HepG2 (cell line): ENCODE measurements around the gene EMP2. TPM values are rescaled to one million over a fixed set of nuclear protein-coding genes. Genes with fewer than 3 reads are reported as not detected.

Source experiments
- CC2D1A ChIP-seq: sonication (generic); formaldehyde crosslinking; IDR thresholded peaks from 2 replicates; pipeline ENCODE4 v1.8.1; 2023; ENCODE audit warnings: mild to moderate bottlenecking, missing genetic modification reagents
- ELK4 ChIP-seq: sonication (generic); formaldehyde crosslinking; IDR thresholded peaks from 2 replicates; pipeline ENCODE4 v1.9.0; 2021; ENCODE audit warnings: missing genetic modification reagents, borderline replicate concordance
- KDM2A ChIP-seq: sonication (generic); formaldehyde crosslinking; IDR thresholded peaks from 2 replicates; pipeline ENCODE4 v1.4.0; 2020; ENCODE audit warnings: low read depth, missing genetic modification reagents, borderline replicate concordance
- KDM4B ChIP-seq: sonication (generic); formaldehyde crosslinking; IDR thresholded peaks from 2 replicates; pipeline ENCODE4 v1.4.0; 2020; ENCODE audit warnings: missing genetic modification reagents
- MIER3 ChIP-seq: IDR thresholded peaks from 2 replicates; pipeline ENCODE4 v1.6.1; 2016; ENCODE audit warnings: missing compliant biosample characterization, borderline replicate concordance
- NFRKB ChIP-seq: fragments of 450-650 bp; IDR thresholded peaks from 2 replicates; pipeline ENCODE4 v1.6.1; 2017
- NR2F6 ChIP-seq, 2 experiments: IDR thresholded peaks; 2 replicates each; pipeline ENCODE4 v1.6.1; 2016; ENCODE audit warnings: antibody characterized with exemption in 1 of 2, mild to moderate bottlenecking in 1 of 2
- ZNF143 ChIP-seq: sonication (generic); formaldehyde crosslinking; IDR thresholded peaks from 2 replicates; pipeline ENCODE4 v1.4.0; 2020; ENCODE audit warnings: missing genetic modification reagents
- ZNF224 ChIP-seq: sonication (generic); formaldehyde crosslinking; IDR thresholded peaks from 2 replicates; pipeline ENCODE4 v1.5.0; 2020; ENCODE audit warnings: mild to moderate bottlenecking, missing genetic modification reagents
- ZNF292 ChIP-seq: sonication (generic); formaldehyde crosslinking; IDR thresholded peaks from 2 replicates; pipeline ENCODE4 v1.8.1; 2022; ENCODE audit warnings: mild to moderate bottlenecking, low read depth, missing genetic modification reagents, borderline replicate concordance
- ZNF33B ChIP-seq: sonication (generic); formaldehyde crosslinking; IDR thresholded peaks from 2 replicates; pipeline ENCODE4 v1.5.1; 2020; ENCODE audit warnings: mild to moderate bottlenecking, missing genetic modification reagents
- ZNF350 ChIP-seq: sonication (generic); formaldehyde crosslinking; IDR thresholded peaks from 2 replicates; pipeline ENCODE4 v1.4.0; 2020; ENCODE audit warnings: mild to moderate bottlenecking, low read depth, missing genetic modification reagents, borderline replicate concordance
- ZNF501 ChIP-seq: sonication (generic); formaldehyde crosslinking; IDR thresholded peaks from 2 replicates; pipeline ENCODE4 v1.5.1; 2020; ENCODE audit warnings: mild to moderate bottlenecking, moderate library complexity, missing genetic modification reagents
- ZNF597 ChIP-seq: sonication (generic); formaldehyde crosslinking; IDR thresholded peaks from 2 replicates; pipeline ENCODE4 v1.5.0; 2020; ENCODE audit warnings: missing genetic modification reagents
- ZNF878 ChIP-seq: sonication (generic); formaldehyde crosslinking; IDR thresholded peaks from 2 replicates; pipeline ENCODE4 v1.8.1; 2023; ENCODE audit warnings: mild to moderate bottlenecking, missing genetic modification reagents, moderate library complexity
- ZSCAN12 ChIP-seq: sonication (generic); formaldehyde crosslinking; IDR thresholded peaks from 2 replicates; pipeline ENCODE4 v1.9.0; 2021; ENCODE audit warnings: mild to moderate bottlenecking, missing genetic modification reagents
- polyA plus RNA-seq, 8 experiments: library from polyadenylated mRNA; depleted of rRNA in 3 of 8; stranded (reverse) in 7 of 8; unstranded in 1 of 8; fragments of >200 nt; fragmentation: Illumina TruSeq in 4 of 8; extraction: Trizol in 4 of 8; gene quantifications; 2 replicates each; pipeline versions ENCODE4 v1.2.1 to v1.2.3, GENCODE V29; 2011 to 2016; ENCODE audit warnings: low read depth in 4 of 8, missing spikeins in 1 of 8, mixed read lengths in 1 of 8; ENCODE audit not compliant: insufficient read depth in 1 of 8
- total RNA-seq, 5 experiments: library from RNA; depleted of rRNA; stranded (reverse); fragments of >200 nt; fragmentation: Illumina TruSeq; extraction: Trizol; gene quantifications; 2 replicates each; pipeline ENCODE4 v1.2.3, GENCODE V29; 2016; ENCODE audit warnings: low read depth in 1 of 5
- TF ChIP-seq, protein P1 (sequence below): conservative IDR thresholded peaks from 2 replicates; pipeline ENCODE4 v1.6.1; 2018; ENCODE audit warnings: missing genetic modification reagents
- TF ChIP-seq, protein P2 (sequence below): sonication (generic); formaldehyde crosslinking; conservative IDR thresholded peaks from 2 replicates; pipeline ENCODE4 v1.4.0; 2020; ENCODE audit warnings: missing genetic modification reagents

Gene EMP2
- total and polyA plus RNA-seq, 2 of the 13 experiments (the other 11 are each of a cell fraction or from before 2014, with no cell fraction given) = 24.6 to 91.2 TPM

- TF ChIP-seq ZNF878 (CRISPR knock-in tag) = no peak
- no peak for TF ChIP-seq KDM4B
- TF ChIP-seq ZNF143 (CRISPR knock-in tag) = no peak
- TF ChIP-seq, protein P1, sequence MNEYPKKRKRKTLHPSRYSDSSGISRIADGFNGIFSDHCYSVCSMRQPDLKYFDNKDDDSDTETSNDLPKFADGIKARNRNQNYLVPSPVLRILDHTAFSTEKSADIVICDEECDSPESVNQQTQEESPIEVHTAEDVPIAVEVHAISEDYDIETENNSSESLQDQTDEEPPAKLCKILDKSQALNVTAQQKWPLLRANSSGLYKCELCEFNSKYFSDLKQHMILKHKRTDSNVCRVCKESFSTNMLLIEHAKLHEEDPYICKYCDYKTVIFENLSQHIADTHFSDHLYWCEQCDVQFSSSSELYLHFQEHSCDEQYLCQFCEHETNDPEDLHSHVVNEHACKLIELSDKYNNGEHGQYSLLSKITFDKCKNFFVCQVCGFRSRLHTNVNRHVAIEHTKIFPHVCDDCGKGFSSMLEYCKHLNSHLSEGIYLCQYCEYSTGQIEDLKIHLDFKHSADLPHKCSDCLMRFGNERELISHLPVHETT (CRISPR knock-in tag) = no peak
- no peak for TF ChIP-seq CC2D1A
- TF ChIP-seq ZNF224 = no peak
- TF ChIP-seq NFRKB = no peak
- no peak; the same call in 1 of the 2 replicates for TF ChIP-seq ZNF292 (CRISPR knock-in tag)
- TF ChIP-seq ZNF501 (CRISPR knock-in tag) = peak; percentile 82; the same call in 1 of the 2 replicates
- no peak for TF ChIP-seq ELK4 (CRISPR knock-in tag)
- TF ChIP-seq NR2F6 (IDR thresholded peaks at IDR 0.05) = no peak
- peak; percentile 58; the same call in 1 of the 2 replicates for TF ChIP-seq NR2F6 (CRISPR knock-in tag; IDR thresholded peaks at IDR 0.05)
- 0 out of 2 replicates have a peak, but pooled peaks have one; percentile 60 for TF ChIP-seq ZNF350
- TF ChIP-seq MIER3 = 0 out of 2 replicates have a peak, but pooled peaks have one; percentile 47
- TF ChIP-seq KDM2A (CRISPR knock-in tag) = peak; percentile 71
- TF ChIP-seq, protein P2, sequence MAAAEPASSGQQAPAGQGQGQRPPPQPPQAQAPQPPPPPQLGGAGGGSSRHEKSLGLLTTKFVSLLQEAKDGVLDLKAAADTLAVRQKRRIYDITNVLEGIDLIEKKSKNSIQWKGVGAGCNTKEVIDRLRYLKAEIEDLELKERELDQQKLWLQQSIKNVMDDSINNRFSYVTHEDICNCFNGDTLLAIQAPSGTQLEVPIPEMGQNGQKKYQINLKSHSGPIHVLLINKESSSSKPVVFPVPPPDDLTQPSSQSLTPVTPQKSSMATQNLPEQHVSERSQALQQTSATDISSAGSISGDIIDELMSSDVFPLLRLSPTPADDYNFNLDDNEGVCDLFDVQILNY (CRISPR knock-in tag) = no peak
- TF ChIP-seq ZNF597 (CRISPR knock-in tag) = no peak
- TF ChIP-seq ZNF33B (CRISPR knock-in tag) = no peak
- TF ChIP-seq ZSCAN12 = no peak
Measured at GRCh38 chr16:10509534-10510025, 70.8 kb downstream of the EMP2 start (continued).
